HG02623 (cell line): ENCODE results near the gene PFKFB2.

Source experiments
- ATAC-seq: cut with Tn5 transposase; IDR thresholded peaks from one replicate; pipeline ENCODE4 v1.9.1; 2021; ENCODE audit warnings: moderate library complexity; ENCODE audit not compliant: unreplicated experiment

PFKFB2 gene

GRCh38 chr1:207021876-207022596 lies 31.0 kb upstream of the PFKFB2 start:
- ATAC-seq: no peak

GRCh38 chr1:207022996-207023679 lies 29.9 kb upstream of the PFKFB2 start:
- no peak for ATAC-seq

DNA sequence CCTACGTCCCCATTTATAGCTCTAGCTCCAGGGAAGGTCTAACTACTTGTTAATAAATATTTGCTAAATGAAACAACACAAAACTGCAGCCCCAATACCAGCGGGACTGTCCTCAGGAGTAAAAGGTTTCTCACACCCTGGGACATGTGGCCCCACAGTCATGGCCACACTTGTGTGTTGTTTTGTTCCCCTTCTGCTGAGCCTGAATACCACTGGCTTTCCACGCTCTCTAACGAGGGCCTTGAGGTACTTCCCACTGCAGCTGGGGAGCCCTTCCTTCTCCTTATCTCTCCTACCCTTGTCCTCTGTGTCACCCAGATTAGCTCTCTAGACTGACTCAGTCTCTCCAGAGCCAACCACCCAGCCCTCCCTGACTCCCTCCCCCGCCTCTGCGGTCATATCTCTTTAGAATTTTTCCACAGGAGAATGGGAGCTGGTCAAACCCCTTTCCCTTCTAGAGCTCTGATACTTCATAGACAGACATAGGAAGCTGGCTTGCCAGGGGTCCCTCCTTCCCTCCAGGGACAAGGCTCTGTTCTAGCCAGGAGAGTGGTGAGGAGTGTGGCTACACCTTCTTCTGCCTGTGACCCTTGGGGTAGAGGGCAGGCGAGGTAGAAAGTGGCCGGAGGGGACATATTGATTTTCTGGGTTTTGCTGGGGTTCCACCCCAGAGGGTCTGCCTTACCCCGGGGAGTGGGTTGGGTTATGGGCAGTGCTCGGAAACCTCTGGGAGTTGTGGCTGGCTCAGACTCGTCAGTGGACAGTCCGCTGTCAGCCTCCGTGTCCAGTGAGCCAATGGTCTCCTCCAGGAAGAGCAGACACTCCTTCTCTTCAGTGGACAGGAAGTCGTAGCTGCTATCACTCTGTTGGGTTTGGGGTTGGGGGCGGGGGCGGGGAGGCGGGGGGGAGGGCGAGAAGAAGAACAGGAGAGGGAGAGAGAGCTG lies 28.6 kb upstream of the PFKFB2 start:
- no peak for ATAC-seq

DNA sequence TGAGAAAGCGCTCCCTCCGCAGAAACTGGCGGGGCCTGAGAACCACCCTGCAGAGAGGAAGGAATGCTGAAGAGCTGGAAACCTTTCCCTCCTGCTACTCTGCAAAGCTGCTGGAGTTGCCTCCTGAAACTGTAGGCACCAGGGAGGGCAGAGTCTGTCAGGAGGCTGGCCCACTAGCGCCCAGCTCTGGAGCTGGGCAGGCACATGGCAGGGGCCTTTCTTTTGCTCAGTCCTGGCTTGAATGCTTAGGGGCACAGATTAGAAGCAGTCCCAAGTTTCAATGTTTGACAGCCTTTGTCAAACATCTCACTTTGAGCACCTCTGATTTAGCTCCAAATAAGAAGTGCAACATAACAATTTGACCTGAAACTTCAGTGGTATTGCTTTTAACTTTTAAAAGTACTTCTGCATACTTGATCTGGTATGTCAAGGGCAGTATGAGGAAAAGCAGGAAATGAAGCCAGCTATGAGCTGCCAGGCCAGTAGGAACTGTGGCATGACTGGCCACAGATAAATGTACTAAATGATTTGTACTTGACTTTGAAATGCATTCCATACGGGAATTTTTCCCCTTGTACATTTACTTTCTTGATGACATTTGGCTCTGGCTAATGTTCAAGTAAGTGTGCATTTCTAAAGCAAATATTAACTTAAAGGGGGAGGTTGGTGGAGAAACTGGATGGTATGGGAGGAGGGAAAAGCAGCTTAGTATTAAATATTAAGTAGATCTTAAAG lies 27.8 kb upstream of the PFKFB2 start:
- ATAC-seq: no peak

DNA sequence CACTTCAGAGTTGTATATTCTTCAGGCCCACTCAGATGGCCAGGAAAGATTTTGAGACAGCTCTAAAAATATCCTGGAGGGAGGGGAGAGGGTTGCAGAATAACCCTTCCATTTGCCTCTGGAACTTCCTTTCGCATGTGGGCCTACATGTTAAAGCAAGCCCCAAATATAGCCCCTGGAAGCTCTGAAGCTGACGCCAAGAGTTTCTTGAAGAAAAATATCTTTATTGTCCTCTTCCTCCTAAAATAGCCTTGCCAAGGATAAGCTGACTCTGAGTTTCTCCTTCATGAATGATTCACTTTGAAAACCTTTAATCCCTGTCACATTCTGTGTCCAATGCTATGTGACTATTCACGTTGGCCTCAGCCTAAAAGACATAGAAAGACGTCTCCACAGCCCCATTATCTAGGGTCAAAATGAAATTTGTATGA lies 27.0 kb upstream of the PFKFB2 start:
- ATAC-seq: no peak

DNA sequence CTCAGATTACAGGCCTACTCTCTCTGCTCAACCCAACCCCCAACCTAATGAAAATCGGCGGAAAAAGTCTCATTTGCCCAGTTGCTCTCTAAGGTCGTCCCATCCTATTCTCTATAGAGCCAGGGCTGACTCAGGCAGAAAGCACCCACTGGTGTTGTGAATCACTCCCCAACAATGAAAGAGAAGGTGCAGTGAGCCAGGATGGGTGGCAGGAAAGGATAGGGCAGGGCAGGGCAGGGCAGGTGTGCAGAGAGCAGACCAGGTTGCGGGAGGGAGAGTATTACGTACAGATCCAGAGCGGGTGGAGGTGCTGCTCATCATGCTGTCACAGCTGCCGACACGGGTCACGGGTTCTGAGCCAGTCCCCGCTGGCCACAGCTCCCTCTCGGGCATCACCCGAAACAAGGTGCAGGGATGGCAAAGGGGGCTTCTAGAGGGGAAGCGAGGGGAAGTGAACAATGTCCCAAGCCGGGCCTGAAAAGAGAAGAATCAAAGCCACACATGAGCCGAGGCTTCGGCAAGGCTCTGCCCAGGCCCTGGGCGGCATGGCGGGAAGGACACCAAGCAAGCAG lies 25.8 kb upstream of the PFKFB2 start:
- ATAC-seq: no peak

GRCh38 chr1:207027921-207028320 lies 25.2 kb upstream of the PFKFB2 start:
- no peak for ATAC-seq

DNA sequence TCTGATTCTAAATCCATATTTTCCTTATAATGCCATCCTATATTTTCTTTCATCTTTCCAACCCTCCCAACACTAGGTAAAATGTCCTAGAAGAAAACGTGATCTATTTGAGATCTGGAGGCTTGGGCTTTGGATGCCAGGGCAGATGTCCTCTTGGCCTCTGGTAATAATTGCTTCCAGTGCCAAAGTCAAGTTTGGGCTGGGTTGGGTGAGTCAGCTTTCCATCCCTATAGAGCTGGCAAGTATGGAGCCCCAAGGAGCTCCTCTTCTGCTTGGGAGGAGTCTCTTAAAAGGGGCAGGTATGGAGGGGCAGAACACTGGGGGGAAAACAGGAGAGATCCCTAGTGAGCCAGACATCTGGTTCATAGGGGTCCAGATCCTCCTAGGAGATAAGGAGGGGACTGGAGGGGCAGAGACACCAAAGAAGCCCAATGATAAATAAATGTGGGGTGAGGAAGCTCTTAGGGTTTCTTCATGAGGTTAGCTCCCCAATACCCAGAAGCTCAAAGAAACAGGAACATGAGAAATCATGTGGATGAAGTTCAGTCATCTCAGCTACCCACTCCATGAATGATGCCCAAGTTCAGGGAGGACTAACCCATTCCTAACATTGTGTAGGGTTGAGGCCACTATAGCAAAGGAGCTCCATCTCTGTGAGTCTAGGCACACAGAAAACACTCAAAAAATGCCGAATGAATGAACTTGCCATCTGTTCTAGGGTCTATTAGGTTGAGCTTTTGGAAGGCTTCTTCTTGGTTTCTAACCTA lies 24.0 kb upstream of the PFKFB2 start:
- no peak for ATAC-seq

GRCh38 chr1:207029701-207030521 lies 23.2 kb upstream of the PFKFB2 start:
- no peak for ATAC-seq

DNA sequence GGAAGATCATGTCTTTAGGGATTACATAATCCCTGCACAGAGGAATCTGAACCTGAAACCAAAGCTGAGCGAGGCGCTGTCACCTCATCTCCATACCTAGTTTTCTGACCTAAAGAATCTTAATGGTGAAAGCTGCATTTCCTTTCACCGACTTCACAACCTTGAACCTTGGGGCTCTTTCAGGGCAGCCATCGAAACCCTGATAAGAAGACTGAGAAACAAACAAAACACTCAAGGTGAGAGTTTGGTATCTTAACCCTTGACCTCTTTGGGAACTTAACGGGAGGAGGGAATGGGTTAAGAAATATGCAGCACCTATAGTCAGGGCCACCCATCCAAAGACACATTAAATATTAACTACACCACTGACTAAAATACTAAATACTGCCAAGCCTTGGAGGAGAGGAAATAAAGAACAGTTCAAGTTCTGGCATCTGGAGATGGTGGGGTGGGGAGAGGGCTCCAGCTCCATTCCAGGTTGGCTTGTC lies 22.5 kb upstream of the PFKFB2 start:
- ATAC-seq: no peak

- no peak for ATAC-seq
Observed at GRCh38 chr1:207031016-207031415, 22.1 kb upstream of the PFKFB2 start.

- no peak for ATAC-seq
Observed at GRCh38 chr1:207031632-207032264, 21.3 kb upstream of the PFKFB2 start.

- no peak for ATAC-seq
Observed at GRCh38 chr1:207032528-207033017, 20.5 kb upstream of the PFKFB2 start, which contains the start of gene C1orf116. C1orf116 (minus strand) TSS chr1:207032756; CDS start chr1:207027598, 5,158 bp downstream.

DNA sequence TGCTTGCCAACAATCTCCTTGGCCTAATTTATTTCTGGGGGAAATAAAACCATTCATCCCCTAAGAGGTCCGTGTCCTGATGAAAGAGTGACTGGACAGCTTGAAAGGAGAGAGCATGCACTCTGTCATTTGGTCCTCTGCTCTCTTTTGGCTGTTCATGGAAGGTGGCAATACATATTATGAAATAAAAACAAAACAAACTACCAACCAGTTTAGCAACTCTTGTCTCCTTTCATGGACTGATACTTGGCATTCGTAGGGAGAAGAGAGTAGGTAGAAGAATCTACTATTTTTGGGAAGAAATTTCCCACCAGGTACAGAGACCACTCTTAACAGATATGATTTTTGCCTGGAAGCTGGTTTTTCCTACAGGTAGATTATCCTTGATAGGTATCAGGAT lies 19.8 kb upstream of the PFKFB2 start:
- no peak for ATAC-seq

DNA sequence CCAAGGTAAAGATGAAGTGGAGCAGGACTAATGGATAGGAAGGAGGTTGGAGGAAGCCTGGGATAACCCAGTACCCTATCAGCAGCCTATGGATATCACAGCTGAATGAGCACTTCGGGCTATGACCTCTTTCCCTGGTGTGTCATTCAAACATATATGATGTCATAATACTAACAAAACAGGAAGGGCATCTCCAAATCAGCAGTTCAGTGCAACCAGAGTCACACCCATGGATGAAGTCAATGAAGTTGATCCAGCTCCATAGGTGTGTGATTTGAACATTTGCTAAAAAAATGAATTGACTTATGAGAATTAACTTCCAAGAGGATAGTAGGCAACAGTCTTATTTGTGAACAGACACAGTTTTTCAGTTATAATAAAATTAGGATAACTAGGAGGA lies 18.9 kb upstream of the PFKFB2 start:
- no peak for ATAC-seq

DNA sequence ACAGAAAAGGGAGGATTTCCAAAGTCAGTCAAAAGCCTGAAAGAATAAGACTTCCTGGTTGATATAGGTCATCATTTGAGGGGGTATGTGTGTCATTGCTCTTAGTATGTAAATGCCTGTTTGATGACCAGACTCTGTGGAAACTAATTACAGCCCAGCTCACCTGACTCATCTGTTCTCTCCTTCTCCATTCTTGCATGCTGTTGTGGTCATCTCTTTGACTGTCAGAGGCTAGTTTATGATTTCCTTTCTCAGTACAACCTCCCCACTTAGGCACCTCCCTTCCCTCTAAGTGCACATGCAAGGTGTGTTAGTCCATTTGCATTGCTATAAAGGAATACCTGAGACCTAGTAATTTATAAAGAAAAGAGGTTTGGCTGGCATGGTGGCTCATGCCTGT lies 18.1 kb upstream of the PFKFB2 start:
- no peak for ATAC-seq

- no peak for ATAC-seq
Observed at GRCh38 chr1:207035877-207036551, 17.1 kb upstream of the PFKFB2 start.
